GM18873 (cell line): ENCODE measurements around the gene ZNF160.
"Not testable (repeated sequence)": the region's sequence is repeated elsewhere in the genome, so short reads cannot be mapped to it uniquely, and the experiment has no call there.

Experiments used
- ATAC-seq: cut with Tn5 transposase; IDR thresholded peaks from one replicate; pipeline ENCODE4 v1.9.1; 2021; ENCODE audit warnings: mild to moderate bottlenecking, moderate library complexity, moderate number of reproducible peaks; ENCODE audit not compliant: unreplicated experiment, low FRiP score

ZNF160 gene

GRCh38 chr19:53034054-53034453 lies 69.2 kb downstream of the ZNF160 start:
- no peak for ATAC-seq

- not testable (repeated sequence) for ATAC-seq
These were observed 74.9 kb downstream of the ZNF160 start for GRCh38 chr19:53028306-53028705.

GRCh38 chr19:53019684-53020083 lies 83.5 kb downstream of the ZNF160 start:
- ATAC-seq: no peak
